GM23338 (cell line): Measurements from ENCODE around the gene IL22RA2. TPM values are rescaled to one million over a fixed set of nuclear protein-coding genes. Genes with fewer than 3 reads are reported as not detected.

ENCODE experiments used
- ATAC-seq: fragments of 200-7000 bp; cut with Tn5 transposase; 3 replicates; pipeline ENCODE4 v1.9.1; 2020
- DNase-seq: peaks from one replicate; pipeline ENCODE4 v3.0.0-alpha.2; 2015; ENCODE audit warnings: low spot score
- H2AFZ ChIP-seq: fragments of 200-600 bp; sonication (generic); 2 replicates; pipeline ENCODE4 v1.8.0; 2016; ENCODE audit warnings: antibody characterized with exemption, mild to moderate bottlenecking, moderate library complexity
- H3F3A ChIP-seq: fragments of 200-600 bp; sonication (generic); replicated peaks from 2 replicates; pipeline ENCODE4 v1.8.0; 2017; ENCODE audit warnings: antibody characterized with exemption, mixed run types, low read depth
- H3K27ac ChIP-seq: fragments of 200-600 bp; sonication (generic); 2 replicates; pipeline ENCODE4 v1.6.1; 2016; ENCODE audit warnings: low read depth
- H3K27me3 ChIP-seq: fragments of 200-600 bp; sonication (generic); 2 replicates; pipeline ENCODE4 v1.8.0; 2016; ENCODE audit warnings: mild to moderate bottlenecking, mixed run types, moderate library complexity; ENCODE audit not compliant: insufficient read depth
- H3K36me3 ChIP-seq: fragments of 200-600 bp; sonication (generic); 2 replicates; pipeline ENCODE4 v1.8.0; 2016; ENCODE audit warnings: mild to moderate bottlenecking; ENCODE audit not compliant: insufficient read depth
- H3K4me1 ChIP-seq: fragments of 200-600 bp; sonication (generic); 2 replicates; pipeline ENCODE4 v1.8.0; 2016; ENCODE audit warnings: mild to moderate bottlenecking, moderate library complexity; ENCODE audit not compliant: insufficient read depth
- H3K4me2 ChIP-seq: fragments of 200-600 bp; sonication (generic); 2 replicates; pipeline ENCODE4 v1.7.1; 2017; ENCODE audit warnings: mixed run types
- H3K4me3 ChIP-seq: fragments of 200-600 bp; sonication (generic); 2 replicates; pipeline ENCODE4 v1.6.1; 2016; ENCODE audit warnings: mixed run types
- H3K79me2 ChIP-seq: fragments of 200-600 bp; sonication (generic); replicated peaks from 2 replicates; pipeline ENCODE4 v1.8.0; 2017; ENCODE audit warnings: mild to moderate bottlenecking; ENCODE audit not compliant: insufficient read depth
- H3K9me2 ChIP-seq: fragments of 200-600 bp; sonication (generic); 2 replicates; pipeline ENCODE4 v1.8.0; 2017; ENCODE audit not compliant: insufficient read depth
- H4K20me1 ChIP-seq: fragments of 200-600 bp; sonication (generic); replicated peaks from 2 replicates; pipeline ENCODE4 v1.8.0; 2017; ENCODE audit warnings: mild to moderate bottlenecking; ENCODE audit not compliant: insufficient read depth
- H3K27ac Mint-ChIP-seq: 2 replicates; pipeline ENCODE4 v1.8.0; 2020; ENCODE audit warnings: inconsistent platforms, mild to moderate bottlenecking, moderate library complexity, mixed read lengths
- H3K27me3 Mint-ChIP-seq: 3 replicates; pipeline ENCODE4 v1.8.0; 2022; ENCODE audit warnings: low read depth, mild to moderate bottlenecking, moderate library complexity, mixed read lengths, inconsistent platforms; ENCODE audit not compliant: insufficient read depth, poor library complexity
- H3K36me3 Mint-ChIP-seq: 3 replicates; pipeline ENCODE4 v1.8.0; 2021; ENCODE audit warnings: low read depth, mild to moderate bottlenecking, inconsistent platforms, moderate library complexity, mixed read lengths
- H3K4me1 Mint-ChIP-seq: 3 replicates; pipeline ENCODE4 v1.8.0; 2020; ENCODE audit warnings: mild to moderate bottlenecking, inconsistent platforms, mixed read lengths
- H3K4me3 Mint-ChIP-seq: 3 replicates; pipeline ENCODE4 v1.8.0; 2021; ENCODE audit warnings: moderate library complexity, mild to moderate bottlenecking, inconsistent platforms, mixed read lengths
- H3K9me3 Mint-ChIP-seq: 3 replicates; pipeline ENCODE4 v1.8.0; 2020; ENCODE audit warnings: moderate library complexity, mild to moderate bottlenecking, inconsistent platforms, mixed read lengths
- STAT1 ChIP-seq: IDR thresholded peaks from one replicate; pipeline ENCODE4 v1.6.1; 2016; ENCODE audit warnings: antibody characterized with exemption; ENCODE audit not compliant: unreplicated experiment
- ZNF114 ChIP-seq: fragments of 250-450 bp; sonication (Bioruptor Pico); IDR thresholded peaks from 2 replicates; pipeline ENCODE4 v1.5.0; 2020; ENCODE audit warnings: mild to moderate bottlenecking, moderate library complexity
- ZNF331 ChIP-seq: fragments of 250-450 bp; sonication (Bioruptor Pico); IDR thresholded peaks from 2 replicates; pipeline ENCODE4 v1.5.0; 2020; ENCODE audit warnings: low read depth, mild to moderate bottlenecking, moderate library complexity
- polyA plus RNA-seq: library from polyadenylated mRNA; unstranded; fragments of >200 nt; fragmentation: Nextera tagmentation; extraction: Ambion mirVana; gene quantifications from 2 replicates; pipeline ENCODE4 v1.2.1, GENCODE V29; 2016
- total RNA-seq: library from RNA; depleted of rRNA; stranded (reverse); fragments of >200 nt; shearing (Covaris generic); gene quantifications from 2 replicates; pipeline ENCODE4 v1.2.3, GENCODE V29; 2014
- TF ChIP-seq, protein P1 (sequence below): fragments of 250-450 bp; sonication (Bioruptor Pico); IDR thresholded peaks from 2 replicates; pipeline ENCODE4 v1.5.0; 2020; ENCODE audit warnings: mild to moderate bottlenecking, moderate library complexity
- TF ChIP-seq, protein P2 (sequence below), 2 experiments: fragments of 200-600 bp in 1 of 2; sonication (generic) in 1 of 2; conservative IDR thresholded peaks; 2 replicates each; pipeline versions ENCODE4 v1.5.1 to v1.6.1; 2016 to 2017; ENCODE audit warnings: antibody characterized with exemption in 2 of 2, low read depth in 2 of 2, mild to moderate bottlenecking in 2 of 2, moderate library complexity in 1 of 2

Gene IL22RA2
- total and polyA plus RNA-seq, 2 experiments from 2014 or later, result not detected

GRCh38 chr6:137123078-137123477 lies 50.4 kb downstream of the IL22RA2 start (continued):
- TF ChIP-seq, protein P1, sequence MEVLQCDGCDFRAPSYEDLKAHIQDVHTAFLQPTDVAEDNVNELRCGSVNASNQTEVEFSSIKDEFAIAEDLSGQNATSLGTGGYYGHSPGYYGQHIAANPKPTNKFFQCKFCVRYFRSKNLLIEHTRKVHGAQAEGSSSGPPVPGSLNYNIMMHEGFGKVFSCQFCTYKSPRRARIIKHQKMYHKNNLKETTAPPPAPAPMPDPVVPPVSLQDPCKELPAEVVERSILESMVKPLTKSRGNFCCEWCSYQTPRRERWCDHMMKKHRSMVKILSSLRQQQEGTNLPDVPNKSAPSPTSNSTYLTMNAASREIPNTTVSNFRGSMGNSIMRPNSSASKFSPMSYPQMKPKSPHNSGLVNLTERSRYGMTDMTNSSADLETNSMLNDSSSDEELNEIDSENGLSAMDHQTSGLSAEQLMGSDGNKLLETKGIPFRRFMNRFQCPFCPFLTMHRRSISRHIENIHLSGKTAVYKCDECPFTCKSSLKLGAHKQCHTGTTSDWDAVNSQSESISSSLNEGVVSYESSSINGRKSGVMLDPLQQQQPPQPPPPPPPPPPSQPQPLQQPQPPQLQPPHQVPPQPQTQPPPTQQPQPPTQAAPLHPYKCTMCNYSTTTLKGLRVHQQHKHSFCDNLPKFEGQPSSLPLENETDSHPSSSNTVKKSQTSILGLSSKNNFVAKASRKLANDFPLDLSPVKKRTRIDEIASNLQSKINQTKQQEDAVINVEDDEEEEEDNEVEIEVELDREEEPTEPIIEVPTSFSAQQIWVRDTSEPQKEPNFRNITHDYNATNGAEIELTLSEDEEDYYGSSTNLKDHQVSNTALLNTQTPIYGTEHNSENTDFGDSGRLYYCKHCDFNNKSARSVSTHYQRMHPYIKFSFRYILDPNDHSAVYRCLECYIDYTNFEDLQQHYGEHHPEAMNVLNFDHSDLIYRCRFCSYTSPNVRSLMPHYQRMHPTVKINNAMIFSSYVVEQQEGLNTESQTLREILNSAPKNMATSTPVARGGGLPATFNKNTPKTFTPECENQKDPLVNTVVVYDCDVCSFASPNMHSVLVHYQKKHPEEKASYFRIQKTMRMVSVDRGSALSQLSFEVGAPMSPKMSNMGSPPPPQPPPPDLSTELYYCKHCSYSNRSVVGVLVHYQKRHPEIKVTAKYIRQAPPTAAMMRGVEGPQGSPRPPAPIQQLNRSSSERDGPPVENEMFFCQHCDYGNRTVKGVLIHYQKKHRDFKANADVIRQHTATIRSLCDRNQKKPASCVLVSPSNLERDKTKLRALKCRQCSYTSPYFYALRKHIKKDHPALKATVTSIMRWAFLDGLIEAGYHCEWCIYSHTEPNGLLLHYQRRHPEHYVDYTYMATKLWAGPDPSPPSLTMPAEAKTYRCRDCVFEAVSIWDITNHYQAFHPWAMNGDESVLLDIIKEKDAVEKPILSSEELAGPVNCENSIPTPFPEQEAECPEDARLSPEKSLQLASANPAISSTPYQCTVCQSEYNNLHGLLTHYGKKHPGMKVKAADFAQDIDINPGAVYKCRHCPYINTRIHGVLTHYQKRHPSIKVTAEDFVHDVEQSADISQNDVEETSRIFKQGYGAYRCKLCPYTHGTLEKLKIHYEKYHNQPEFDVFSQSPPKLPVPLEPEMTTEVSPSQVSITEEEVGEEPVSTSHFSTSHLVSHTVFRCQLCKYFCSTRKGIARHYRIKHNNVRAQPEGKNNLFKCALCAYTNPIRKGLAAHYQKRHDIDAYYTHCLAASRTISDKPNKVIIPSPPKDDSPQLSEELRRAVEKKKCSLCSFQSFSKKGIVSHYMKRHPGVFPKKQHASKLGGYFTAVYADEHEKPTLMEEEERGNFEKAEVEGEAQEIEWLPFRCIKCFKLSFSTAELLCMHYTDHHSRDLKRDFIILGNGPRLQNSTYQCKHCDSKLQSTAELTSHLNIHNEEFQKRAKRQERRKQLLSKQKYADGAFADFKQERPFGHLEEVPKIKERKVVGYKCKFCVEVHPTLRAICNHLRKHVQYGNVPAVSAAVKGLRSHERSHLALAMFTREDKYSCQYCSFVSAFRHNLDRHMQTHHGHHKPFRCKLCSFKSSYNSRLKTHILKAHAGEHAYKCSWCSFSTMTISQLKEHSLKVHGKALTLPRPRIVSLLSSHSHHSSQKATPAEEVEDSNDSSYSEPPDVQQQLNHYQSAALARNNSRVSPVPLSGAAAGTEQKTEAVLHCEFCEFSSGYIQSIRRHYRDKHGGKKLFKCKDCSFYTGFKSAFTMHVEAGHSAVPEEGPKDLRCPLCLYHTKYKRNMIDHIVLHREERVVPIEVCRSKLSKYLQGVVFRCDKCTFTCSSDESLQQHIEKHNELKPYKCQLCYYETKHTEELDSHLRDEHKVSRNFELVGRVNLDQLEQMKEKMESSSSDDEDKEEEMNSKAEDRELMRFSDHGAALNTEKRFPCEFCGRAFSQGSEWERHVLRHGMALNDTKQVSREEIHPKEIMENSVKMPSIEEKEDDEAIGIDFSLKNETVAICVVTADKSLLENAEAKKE (CRISPR knock-in tag), result no peak
- TF ChIP-seq ZNF114 (CRISPR knock-in tag) (no peak), ZNF331 (CRISPR knock-in tag) (no peak), STAT1 (no peak)

- DNase-seq (no peak), ATAC-seq (no peak)
- H3F3A ChIP-seq, result no peaks in the 10 kb centered on the region
- H3K27ac ChIP-seq, result no peak overlapping the region
- 0 out of 2 replicates have a peak, but pooled peaks cover 6% of the 10 kb centered on the region for H3K9me2 ChIP-seq
- Mint-ChIP-seq H3K4me3 (no peak overlapping the region), H3K4me1 (no peaks in the 10 kb centered on the region), H3K36me3 (peaks cover 22% of the 10 kb centered on the region), H3K27ac (no peak overlapping the region), H3K27me3 (peaks cover 7% of the 10 kb centered on the region), H3K9me3 (peaks cover 45% of the 10 kb centered on the region)
- no peak overlapping the region for H3K4me2 ChIP-seq
- no peaks in the 10 kb centered on the region for H3K4me1 ChIP-seq
- H2AFZ ChIP-seq, result no peak overlapping the region
- H4K20me1 ChIP-seq, result no peaks in the 10 kb centered on the region
- no peaks in the 10 kb centered on the region for H3K36me3 ChIP-seq
- H3K27me3 ChIP-seq, result no peaks in the 10 kb centered on the region
- H3K79me2 ChIP-seq, result no peaks in the 10 kb centered on the region
- H3K4me3 ChIP-seq, result no peak overlapping the region
- TF ChIP-seq, protein P2, sequence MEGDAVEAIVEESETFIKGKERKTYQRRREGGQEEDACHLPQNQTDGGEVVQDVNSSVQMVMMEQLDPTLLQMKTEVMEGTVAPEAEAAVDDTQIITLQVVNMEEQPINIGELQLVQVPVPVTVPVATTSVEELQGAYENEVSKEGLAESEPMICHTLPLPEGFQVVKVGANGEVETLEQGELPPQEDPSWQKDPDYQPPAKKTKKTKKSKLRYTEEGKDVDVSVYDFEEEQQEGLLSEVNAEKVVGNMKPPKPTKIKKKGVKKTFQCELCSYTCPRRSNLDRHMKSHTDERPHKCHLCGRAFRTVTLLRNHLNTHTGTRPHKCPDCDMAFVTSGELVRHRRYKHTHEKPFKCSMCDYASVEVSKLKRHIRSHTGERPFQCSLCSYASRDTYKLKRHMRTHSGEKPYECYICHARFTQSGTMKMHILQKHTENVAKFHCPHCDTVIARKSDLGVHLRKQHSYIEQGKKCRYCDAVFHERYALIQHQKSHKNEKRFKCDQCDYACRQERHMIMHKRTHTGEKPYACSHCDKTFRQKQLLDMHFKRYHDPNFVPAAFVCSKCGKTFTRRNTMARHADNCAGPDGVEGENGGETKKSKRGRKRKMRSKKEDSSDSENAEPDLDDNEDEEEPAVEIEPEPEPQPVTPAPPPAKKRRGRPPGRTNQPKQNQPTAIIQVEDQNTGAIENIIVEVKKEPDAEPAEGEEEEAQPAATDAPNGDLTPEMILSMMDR (conservative IDR thresholded peaks at IDR 0.05; ENCODE audit: low read depth in 2 of 2), result no peak
- no peak for TF ChIP-seq STAT1
- TF ChIP-seq, protein P1 (CRISPR knock-in tag), result no peak
These were observed 50.8 kb downstream of the IL22RA2 start for GRCh38 chr6:137122612-137123011.
